ENCODE measurements around the gene KMT5B. TPM values are rescaled to one million over a fixed set of nuclear protein-coding genes. Genes with fewer than 3 reads are reported as not detected.

Gene KMT5B
- total and polyA plus RNA-seq, 2 of the 13 experiments (the other 11 are each of a cell fraction or from before 2014, with no cell fraction given) = 17.6 to 23.7 TPM

GRCh38 chr11:68256331-68256741 lies 43.2 kb upstream of the KMT5B start (continued):
- no peak; the same call in 1 of the 2 replicates for TF ChIP-seq ZNF224 (CRISPR knock-in tag; IDR thresholded peaks at IDR 0.05)
- no peak for TF ChIP-seq LCORL (IDR thresholded peaks at IDR 0.05)
- peak; percentile 79 for TF ChIP-seq LCORL (CRISPR knock-in tag; IDR thresholded peaks at IDR 0.05)
- TF ChIP-seq PHB2 (IDR thresholded peaks at IDR 0.05; ENCODE audit: partially characterized antibody) = no peak
- no peak for TF ChIP-seq ZFP36L1 (CRISPR knock-in tag; IDR thresholded peaks at IDR 0.05)
- 0 out of 2 replicates have a peak, but pooled peaks have one; percentile 19 for TF ChIP-seq KDM5B (CRISPR knock-in tag; IDR thresholded peaks at IDR 0.05; ENCODE audit: borderline replicate concordance)
- TF ChIP-seq ZBTB49 (CRISPR knock-in tag; IDR thresholded peaks at IDR 0.05; ENCODE audit: borderline replicate concordance) = no peak
- TF ChIP-seq THAP8 (CRISPR knock-in tag; IDR thresholded peaks at IDR 0.05; ENCODE audit: borderline replicate concordance) = no peak
- TF ChIP-seq TAF1 (CRISPR knock-in tag; IDR thresholded peaks at IDR 0.05) = no peak
- peak; percentile 58; the same call in 1 of the 2 replicates for TF ChIP-seq PPARG (CRISPR knock-in tag; conservative IDR thresholded peaks at IDR 0.05)
- TF ChIP-seq ZNF790 (CRISPR knock-in tag; IDR thresholded peaks at IDR 0.05; ENCODE audit: borderline replicate concordance) = no peak
- TF ChIP-seq GATAD1 (CRISPR knock-in tag; IDR thresholded peaks at IDR 0.05) = 0 out of 2 replicates have a peak, but pooled peaks have one; percentile 25
- no peak for TF ChIP-seq MEF2D (CRISPR knock-in tag; IDR thresholded peaks at IDR 0.05)
- no peak for TF ChIP-seq SOX13 (IDR thresholded peaks at IDR 0.05)
- TF ChIP-seq SOX13 (CRISPR knock-in tag; conservative IDR thresholded peaks at IDR 0.05 in 1 of 2, IDR thresholded peaks at IDR 0.05 in 1 of 2) = 0 out of 4 replicates have a peak, but pooled peaks of 1 of the 2 experiments have one; percentile 16
- TF ChIP-seq SYNCRIP (IDR thresholded peaks at IDR 0.05; ENCODE audit: insufficient read depth, low read depth, low read length) = no peak
- TF ChIP-seq ZNF788 (CRISPR knock-in tag; IDR thresholded peaks at IDR 0.05; ENCODE audit: borderline replicate concordance) = peak; percentile 18; the same call in 1 of the 2 replicates
- peak; percentile 36 for TF ChIP-seq XRCC5 (optimal IDR thresholded peaks at IDR 0.05; ENCODE audit: low read length)
- 0 out of 2 replicates have a peak, but pooled peaks have one; percentile 25 for TF ChIP-seq PRDM10 (CRISPR knock-in tag; IDR thresholded peaks at IDR 0.05; ENCODE audit: low read depth)
- TF ChIP-seq ZNF687 (CRISPR knock-in tag; IDR thresholded peaks at IDR 0.05) = peak; percentile 79

Data from HepG2 (cell line).